SIG-M5 (cell line): ENCODE data around the gene RDH5.

Experiments
- DNase-seq: peaks from one replicate; lab custom pipeline; 2025; lab: John Stamatoyannopoulos, UW

RDH5 gene

GRCh38 chr12:55728939-55729818 is 9.0 kb downstream of the RDH5 start, which contains the start of gene CD63:
TSS of gene CD63 (minus strand) at chr12:55729009. CDS start at chr12:55728341, 668 bp downstream.
- peak; percentile 65 for DNase-seq

GRCh38 chr12:55729819-55730818 is 9.9 kb downstream of the RDH5 start:
- peak; percentile 62 for DNase-seq

- no peak for DNase-seq
Measured at GRCh38 chr12:55732288-55732687, 12.1 kb downstream of the RDH5 start.

- DNase-seq: no peak
Measured at GRCh38 chr12:55733021-55733555, 12.9 kb downstream of the RDH5 start.

- no peak for DNase-seq
Measured at GRCh38 chr12:55733858-55734257, 13.7 kb downstream of the RDH5 start.

GRCh38 chr12:55734595-55734994 is 14.4 kb downstream of the RDH5 start:
- DNase-seq: no peak

GRCh38 chr12:55736076-55736475 is 15.9 kb downstream of the RDH5 start:
- DNase-seq: no peak

- DNase-seq: no peak
Measured at GRCh38 chr12:55736780-55737580, 16.8 kb downstream of the RDH5 start.

GRCh38 chr12:55737581-55738122 is 17.5 kb downstream of the RDH5 start:
- no peak for DNase-seq

- peak; percentile 28 for DNase-seq
Measured at GRCh38 chr12:55738123-55739024, 18.2 kb downstream of the RDH5 start.

- no peak for DNase-seq
Measured at GRCh38 chr12:55739025-55739378, 18.8 kb downstream of the RDH5 start.

- DNase-seq: no peak
Measured at GRCh38 chr12:55741931-55742680, 21.9 kb downstream of the RDH5 start.

GRCh38 chr12:55742719-55743405 is 22.7 kb downstream of the RDH5 start, which contains the start of gene GDF11:
TSS of gene GDF11 (plus strand) at chr12:55743122. CDS start at chr12:55743317, 195 bp downstream.
- no peak for DNase-seq

- peak; percentile 18 for DNase-seq
Measured at GRCh38 chr12:55743406-55744339, 23.5 kb downstream of the RDH5 start.

GRCh38 chr12:55744340-55745030 is 24.3 kb downstream of the RDH5 start:
- no peak for DNase-seq

GRCh38 chr12:55745361-55746173 is 25.4 kb downstream of the RDH5 start:
- DNase-seq: no peak
